Dermis microvascular lymphatic vessel endothelial cell (primary cell): ENCODE data around the gene CEP89. TPM values are rescaled to one million over a fixed set of nuclear protein-coding genes. Genes with fewer than 3 reads are reported as not detected.
"Not testable (repeated sequence)": the region's sequence is repeated elsewhere in the genome, so short reads cannot be mapped to it uniquely, and the experiment has no call there.

ENCODE experiments used
- DNase-seq, 2 donors: peaks; one replicate each; pipeline versions ENCODE4 v3.0.0 to v3.0.0-alpha.2; 2010; ENCODE audit warnings: low read depth in 2 of 2
- total RNA-seq: library from RNA; depleted of rRNA; stranded (reverse); fragments of >200 nt; gene quantifications from 2 replicates; pipeline ENCODE4 v1.2.1, GENCODE V29; 2014

CEP89 gene
- total RNA-seq, 1 donor from 2014 or later: 5.6 TPM

- no peak for DNase-seq
These were observed 76.4 kb downstream of the CEP89 start for GRCh38 chr19:32895384-32895783.

- DNase-seq: no peak
These were observed 80.1 kb downstream of the CEP89 start for GRCh38 chr19:32891609-32892008.

GRCh38 chr19:32890841-32891240 lies 80.9 kb downstream of the CEP89 start:
- no peak for DNase-seq

GRCh38 chr19:32890326-32890725 lies 81.4 kb downstream of the CEP89 start:
- no peak for DNase-seq

- DNase-seq: no peak
These were observed 82.4 kb downstream of the CEP89 start for GRCh38 chr19:32889137-32889934.

GRCh38 chr19:32887572-32888215 lies 84.1 kb downstream of the CEP89 start:
- DNase-seq: no peak

- DNase-seq: no peak
These were observed 85.5 kb downstream of the CEP89 start for GRCh38 chr19:32886241-32886640.

- DNase-seq: not testable (repeated sequence)
These were observed 86.5 kb downstream of the CEP89 start for GRCh38 chr19:32885255-32885654.

GRCh38 chr19:32881766-32882165 lies 90.0 kb downstream of the CEP89 start:
- no peak for DNase-seq

GRCh38 chr19:32880622-32881021 lies 91.1 kb downstream of the CEP89 start:
- no peak for DNase-seq

GRCh38 chr19:32879741-32880140 lies 92.0 kb downstream of the CEP89 start:
- no peak for DNase-seq

- no peak for DNase-seq
These were observed 92.8 kb downstream of the CEP89 start for GRCh38 chr19:32878988-32879387.

GRCh38 chr19:32877977-32878745 lies 93.6 kb downstream of the CEP89 start:
- no peak for DNase-seq

GRCh38 chr19:32877323-32877912 lies 94.3 kb downstream of the CEP89 start:
- DNase-seq: no peak

GRCh38 chr19:32876919-32877285 lies 94.9 kb downstream of the CEP89 start:
- no peak for DNase-seq

GRCh38 chr19:32876236-32876918 lies 95.4 kb downstream of the CEP89 start:
- DNase-seq: no peak

GRCh38 chr19:32875428-32875827 lies 96.3 kb downstream of the CEP89 start:
- DNase-seq: no peak

- DNase-seq: no peak
These were observed 97.2 kb downstream of the CEP89 start for GRCh38 chr19:32874605-32875004.

GRCh38 chr19:32873247-32873959 lies 98.4 kb downstream of the CEP89 start:
- DNase-seq: no peak

GRCh38 chr19:32872391-32872790 lies 99.4 kb downstream of the CEP89 start:
- no peak for DNase-seq

- no peak for DNase-seq
These were observed 100.7 kb downstream of the CEP89 start for GRCh38 chr19:32870981-32871451.
